MCF 10A (cell line): ENCODE measurements around the gene TECPR2. TPM values are rescaled to one million over a fixed set of nuclear protein-coding genes. Genes with fewer than 3 reads are reported as not detected.

ENCODE experiments used
- BruUV-seq: library from RNA; stranded (reverse); fragments of 400-500 nt; replicated peaks from 2 replicates; lab custom pipeline; 2021; lab: Mats Ljungman, UMichigan
- CTCF ChIA-PET: fragments of 300-600 bp; sonication (Branson Sonifier 250); formaldehyde crosslinking; extraction: SDS; loops from one replicate; lab custom pipeline; 2021; ENCODE audit warnings: antibody characterized with exemption, inconsistent platforms; lab: Yijun Ruan, JAX
- POLR2A ChIA-PET: fragments of 300-600, 350-650 bp; sonication (Branson Sonifier 250); formaldehyde crosslinking; extraction: SDS; loops from one replicate; lab custom pipeline; 2020; ENCODE audit warnings: antibody characterized with exemption, inconsistent platforms; lab: Yijun Ruan, JAX
- DNase-seq: peaks from one replicate; pipeline ENCODE4 v3.0.0-alpha.2; 2018; ENCODE audit not compliant: unreplicated experiment
- H3K27ac Mint-ChIP-seq: one replicate; pipeline ENCODE4 v1.8.0; 2022; ENCODE audit warnings: mild to moderate bottlenecking, low read depth, mixed read lengths; ENCODE audit not compliant: unreplicated experiment
- H3K27me3 Mint-ChIP-seq: one replicate; pipeline ENCODE4 v1.8.0; 2022; ENCODE audit warnings: mixed read lengths; ENCODE audit not compliant: insufficient read depth, unreplicated experiment
- H3K36me3 Mint-ChIP-seq: one replicate; pipeline ENCODE4 v1.8.0; 2022; ENCODE audit warnings: mild to moderate bottlenecking, moderate library complexity, mixed read lengths; ENCODE audit not compliant: insufficient read depth, unreplicated experiment
- H3K4me1 Mint-ChIP-seq: one replicate; pipeline ENCODE4 v1.8.0; 2022; ENCODE audit warnings: mixed read lengths; ENCODE audit not compliant: insufficient read depth, unreplicated experiment
- H3K4me3 Mint-ChIP-seq: one replicate; pipeline ENCODE4 v1.8.0; 2022; ENCODE audit warnings: mild to moderate bottlenecking, moderate library complexity, mixed read lengths; ENCODE audit not compliant: unreplicated experiment
- H3K9me3 Mint-ChIP-seq: one replicate; pipeline ENCODE4 v1.8.0; 2022; ENCODE audit warnings: mixed read lengths; ENCODE audit not compliant: unreplicated experiment
- intact Hi-C: fragments of 100-400 bp; cut with micrococcal nuclease; formaldehyde crosslinking; loops from 2 replicates; pipeline ENCODE4 v1.14.1; 2022
- total RNA-seq: library from RNA; stranded (reverse); gene quantifications from 2 replicates; pipeline ENCODE4 v1.2.3, GENCODE V29; 2022
- TF ChIP-seq, protein P1 (sequence below): fragments of 200-600 bp; IDR thresholded peaks from one replicate; pipeline ENCODE4 v1.8.0; 2022; ENCODE audit warnings: antibody characterized with exemption, mild to moderate bottlenecking; ENCODE audit not compliant: unreplicated experiment

The TECPR2 gene
- total RNA-seq, 1 experiment from 2014 or later, result 18.4 TPM

DNA sequence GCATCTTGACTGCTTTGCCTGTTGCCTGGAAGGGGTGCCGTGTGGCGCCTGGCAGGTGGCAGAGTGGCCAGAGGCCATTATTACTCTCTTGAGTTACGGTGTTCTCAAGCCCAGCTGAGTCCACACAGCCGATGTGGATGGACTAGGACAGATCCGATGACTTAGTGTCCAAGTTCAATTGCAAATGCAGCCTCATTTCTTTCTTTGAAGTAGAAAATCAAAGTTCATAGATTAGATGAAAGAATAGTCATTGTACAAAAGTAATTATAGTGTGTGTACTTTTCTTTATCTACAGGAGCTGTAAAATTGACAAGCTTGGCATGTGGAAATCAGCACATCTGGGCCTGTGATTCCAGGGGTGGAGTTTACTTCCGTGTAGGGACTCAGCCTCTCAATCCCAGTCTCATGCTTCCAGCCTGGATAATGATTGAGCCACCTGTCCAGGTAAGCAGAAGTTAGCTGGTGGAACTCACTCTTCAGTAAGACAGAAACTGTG is 102.2 kb downstream of the TECPR2 start:
- H3K9me3 Mint-ChIP-seq, result no peaks in the 10 kb centered on the region
- no peaks in the 10 kb centered on the region for H3K4me1 Mint-ChIP-seq
- no peak for DNase-seq
- BruUV-seq, result no TSS peak
- POLR2A ChIA-PET, result interaction anchor here (0.6 kb wide), 1 partner anchor 316 kb away, joined by 3 read pairs; no protein-coding TSS in a partner anchor
- intact Hi-C loops, result no loop called here
- H3K4me3 Mint-ChIP-seq, result no peak overlapping the region
- no peaks in the 10 kb centered on the region for H3K27me3 Mint-ChIP-seq
- CTCF ChIA-PET, result no interaction called here
- TF ChIP-seq, protein P1, sequence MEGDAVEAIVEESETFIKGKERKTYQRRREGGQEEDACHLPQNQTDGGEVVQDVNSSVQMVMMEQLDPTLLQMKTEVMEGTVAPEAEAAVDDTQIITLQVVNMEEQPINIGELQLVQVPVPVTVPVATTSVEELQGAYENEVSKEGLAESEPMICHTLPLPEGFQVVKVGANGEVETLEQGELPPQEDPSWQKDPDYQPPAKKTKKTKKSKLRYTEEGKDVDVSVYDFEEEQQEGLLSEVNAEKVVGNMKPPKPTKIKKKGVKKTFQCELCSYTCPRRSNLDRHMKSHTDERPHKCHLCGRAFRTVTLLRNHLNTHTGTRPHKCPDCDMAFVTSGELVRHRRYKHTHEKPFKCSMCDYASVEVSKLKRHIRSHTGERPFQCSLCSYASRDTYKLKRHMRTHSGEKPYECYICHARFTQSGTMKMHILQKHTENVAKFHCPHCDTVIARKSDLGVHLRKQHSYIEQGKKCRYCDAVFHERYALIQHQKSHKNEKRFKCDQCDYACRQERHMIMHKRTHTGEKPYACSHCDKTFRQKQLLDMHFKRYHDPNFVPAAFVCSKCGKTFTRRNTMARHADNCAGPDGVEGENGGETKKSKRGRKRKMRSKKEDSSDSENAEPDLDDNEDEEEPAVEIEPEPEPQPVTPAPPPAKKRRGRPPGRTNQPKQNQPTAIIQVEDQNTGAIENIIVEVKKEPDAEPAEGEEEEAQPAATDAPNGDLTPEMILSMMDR, result no peak
- H3K27ac Mint-ChIP-seq, result no peak overlapping the region
- peaks cover 17% of the 10 kb centered on the region for H3K36me3 Mint-ChIP-seq

DNA sequence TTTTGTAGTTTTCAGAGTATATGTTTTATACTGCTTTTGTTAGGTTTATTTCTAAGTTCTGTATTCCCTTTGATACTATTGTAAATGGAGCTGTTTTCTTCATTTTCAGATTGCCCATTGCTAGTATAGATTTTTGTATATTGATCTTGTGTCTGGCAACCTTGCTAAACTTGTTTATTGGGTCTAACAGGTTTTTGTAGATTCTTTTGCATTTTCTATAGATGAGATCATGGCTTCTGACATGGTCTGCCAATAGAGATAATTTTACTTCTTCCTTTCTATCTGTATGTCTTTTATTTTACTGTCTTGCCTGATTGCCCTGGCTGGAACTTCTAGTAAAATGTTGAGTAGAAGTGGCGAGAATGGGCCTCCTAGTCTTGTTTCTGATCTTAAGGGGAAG is 106.5 kb downstream of the TECPR2 start:
- H3K27ac Mint-ChIP-seq, result no peak overlapping the region
- POLR2A ChIA-PET, result interaction anchor here (0.7 kb wide), 1 partner anchor 12 kb away, joined by 3 read pairs; no protein-coding TSS in a partner anchor

GRCh38 chr14:102471921-102472790 is 109.4 kb downstream of the TECPR2 start:
- H3K36me3 Mint-ChIP-seq, result peaks cover 30% of the 10 kb centered on the region
- TF ChIP-seq, protein P1, result no peak
- BruUV-seq, result no TSS peak
- no peaks in the 10 kb centered on the region for H3K27me3 Mint-ChIP-seq
- no peak overlapping the region for H3K27ac Mint-ChIP-seq
- DNase-seq, result no peak
- H3K4me1 Mint-ChIP-seq, result no peaks in the 10 kb centered on the region
- no peaks in the 10 kb centered on the region for H3K9me3 Mint-ChIP-seq
- H3K4me3 Mint-ChIP-seq, result no peak overlapping the region
- CTCF ChIA-PET, result interaction anchor here (0.6 to 1.9 kb wide), 5 partner anchors 22 to 510 kb away, joined by 3 to 7 read pairs (median 3); no protein-coding TSS in a partner anchor
- intact Hi-C loops, result no loop called here
- POLR2A ChIA-PET, result no interaction called here

More for the DNA sequence above, 106.5 kb downstream of the TECPR2 start:
- Mint-ChIP-seq H3K36me3 (peaks cover 28% of the 10 kb centered on the region), H3K4me3 (no peak overlapping the region), H3K9me3 (no peaks in the 10 kb centered on the region), H3K27me3 (no peaks in the 10 kb centered on the region), H3K4me1 (no peaks in the 10 kb centered on the region)
- DNase-seq, result no peak
- intact Hi-C loops, result no loop called here
- CTCF ChIA-PET, result interaction anchor here (1.0 kb wide), 1 partner anchor 31 kb away, joined by 4 read pairs; no protein-coding TSS in a partner anchor
- BruUV-seq, result no TSS peak
- TF ChIP-seq, protein P1, result no peak

DNA sequence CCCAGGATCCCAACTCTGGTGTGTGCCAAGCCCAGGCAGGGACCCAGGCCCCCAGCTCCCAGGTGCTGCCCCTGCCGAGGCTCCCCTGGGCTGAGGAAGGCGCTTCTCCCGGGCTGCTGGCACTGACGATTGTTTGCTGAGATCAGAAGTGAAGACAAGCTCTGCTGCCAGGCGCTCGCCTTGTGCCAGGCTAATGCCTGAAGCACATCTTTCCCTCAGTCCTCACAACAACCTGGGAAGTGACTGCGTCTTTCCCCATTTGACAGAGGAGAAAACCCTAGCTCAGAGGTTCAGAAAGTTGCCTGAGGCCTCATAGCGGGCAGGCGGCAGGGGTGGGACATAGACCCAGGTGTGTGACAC is 110.0 kb downstream of the TECPR2 start:
- ChIA-PET POLR2A (no interaction called here), CTCF (interaction anchor here (0.8 kb wide), 1 partner anchor 45 kb away, joined by 3 read pairs; no protein-coding TSS in a partner anchor)
- Mint-ChIP-seq H3K4me3 (no peak overlapping the region), H3K36me3 (peaks cover 30% of the 10 kb centered on the region), H3K27me3 (no peaks in the 10 kb centered on the region), H3K9me3 (no peaks in the 10 kb centered on the region), H3K4me1 (no peaks in the 10 kb centered on the region), H3K27ac (no peak overlapping the region)
- TF ChIP-seq, protein P1, result no peak
- DNase-seq, result no peak
- intact Hi-C loops, result no loop called here
- BruUV-seq, result no TSS peak
